ENCODE measurements around the gene TLR3. TPM values are rescaled to one million over a fixed set of nuclear protein-coding genes. Genes with fewer than 3 reads are reported as not detected.

Gene TLR3
- total and polyA plus RNA-seq, 2 donors (not counting 3 experiments of a cell fraction or from before 2014, with no cell fraction given), result 1.6 to 5.2 TPM

- H3K9me3 ChIP-seq (replicated peaks; ENCODE audit: control insufficient read depth, insufficient read depth, low read length), result no peaks in the 10 kb centered on the region
- ChIA-PET POLR2A (no interaction called here), CTCF (no interaction called here)
- dilution Hi-C loops (cut with MboI; ENCODE audit: extremely low pct_ligation_motif_present, low sequenced_read_pairs), result no loop called here
- intact Hi-C loops (cut with micrococcal nuclease), result no loop called here
- H3K36me3 ChIP-seq (ENCODE audit: control insufficient read depth in 2 of 2, extremely low read depth in 1 of 2, insufficient read depth in 2 of 2, low read length in 2 of 2), result no peaks in the 10 kb centered on the region
- H3K9me1 ChIP-seq (replicated peaks; ENCODE audit: control insufficient read depth, extremely low read depth, insufficient read depth, low read length), result no peaks in the 10 kb centered on the region
- H2AFZ ChIP-seq (ENCODE audit: low read depth, low read length), result no peak overlapping the region
- H3K27ac ChIP-seq (ENCODE audit: insufficient read depth, low read depth, low read length), result no peak overlapping the region
- TF ChIP-seq POLR2AphosphoS5 (IDR thresholded peaks at IDR 0.05; ENCODE audit: insufficient read depth, low read depth, low read length) (no peak), GATA2 (IDR thresholded peaks at IDR 0.05; ENCODE audit: insufficient read depth, insufficient read length, low read depth, low read length) (no peak), POLR2A (IDR thresholded peaks at IDR 0.05; ENCODE audit: low read depth, low read length) (no peak)
- H3K27me3 ChIP-seq (ENCODE audit: control insufficient read depth in 2 of 2, insufficient read depth in 2 of 2, low read length in 2 of 2), result peaks cover 17 to 21% of the 10 kb centered on the region in 2 experiments
- no peaks in the 10 kb centered on the region for H4K20me1 ChIP-seq (replicated peaks; ENCODE audit: control insufficient read depth, extremely low read depth, insufficient read depth, low read length)
- FAIRE-seq, result no peak
- no TSS peak for BruUV-seq (replicated peaks)
- DNase-seq (ENCODE audit: low read depth, low spot score), result no peak
- H3K9ac ChIP-seq (replicated peaks; ENCODE audit: extremely low read depth, insufficient read depth, low read length), result no peak overlapping the region
- no peaks in the 10 kb centered on the region for H3K79me2 ChIP-seq (ENCODE audit: control insufficient read depth, insufficient read depth, low read length)
- no peak overlapping the region for H3K4me2 ChIP-seq (ENCODE audit: insufficient read depth, low read length)
- no peak overlapping the region for H3K4me3 ChIP-seq (replicated peaks in 1 of 3; ENCODE audit: insufficient read depth in 1 of 3, low read depth in 1 of 3, low read length in 3 of 3)
- H3K4me1 ChIP-seq (ENCODE audit: control insufficient read depth, extremely low read depth, insufficient read depth, low read length), result peaks cover 3% of the 10 kb centered on the region
Measured at GRCh38 chr4:186109245-186109644, 40.3 kb downstream of the TLR3 start.

DNA sequence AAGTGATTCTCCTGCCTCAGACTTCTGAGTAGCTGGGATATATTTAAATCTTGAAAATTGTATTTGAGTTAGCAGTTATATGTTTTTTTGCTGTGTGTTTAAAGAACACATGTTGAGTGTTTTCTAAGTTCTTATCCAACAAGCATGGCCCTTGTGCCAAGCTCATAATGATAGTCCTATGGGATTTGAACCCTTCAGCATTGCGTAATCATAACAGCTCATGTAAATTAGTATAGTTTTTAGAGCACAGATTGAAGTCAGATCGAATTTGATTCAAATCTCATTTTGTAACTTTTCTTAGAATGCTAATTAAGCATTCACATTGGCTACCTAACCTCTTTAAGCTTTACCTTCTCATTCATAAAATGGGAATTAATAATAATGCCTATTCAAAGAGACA, 47.7 kb downstream of the TLR3 start:
- H4K20me1 ChIP-seq (replicated peaks; ENCODE audit: control insufficient read depth, extremely low read depth, insufficient read depth, low read length), result no peaks in the 10 kb centered on the region
- TF ChIP-seq POLR2AphosphoS5 (IDR thresholded peaks at IDR 0.05; ENCODE audit: insufficient read depth, low read depth, low read length) (no peak), FOS (IDR thresholded peaks at IDR 0.05; ENCODE audit: borderline replicate concordance, insufficient read depth, low read length) (no peak), EZH2 (IDR thresholded peaks at IDR 0.05; ENCODE audit: borderline replicate concordance, low read depth, low read length, severe bottlenecking) (no peak), MYC (IDR thresholded peaks at IDR 0.05; ENCODE audit: low read depth, low read length) (no peak), JUN (IDR thresholded peaks at IDR 0.05; ENCODE audit: borderline replicate concordance, insufficient read depth, insufficient read length, low read depth) (no peak), POLR2A (IDR thresholded peaks at IDR 0.05; ENCODE audit: low read depth, low read length) (no peak), CTCF (IDR thresholded peaks at IDR 0.05; ENCODE audit: extremely low read depth in 1 of 2, insufficient read depth in 1 of 2, low read depth in 1 of 2, low read length in 2 of 2) (no peak), GATA2 (IDR thresholded peaks at IDR 0.05; ENCODE audit: insufficient read depth, insufficient read length, low read depth, low read length) (no peak)
- TF ChIP-seq, protein P1, sequence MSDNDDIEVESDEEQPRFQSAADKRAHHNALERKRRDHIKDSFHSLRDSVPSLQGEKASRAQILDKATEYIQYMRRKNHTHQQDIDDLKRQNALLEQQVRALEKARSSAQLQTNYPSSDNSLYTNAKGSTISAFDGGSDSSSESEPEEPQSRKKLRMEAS (IDR thresholded peaks at IDR 0.05; ENCODE audit: insufficient read depth, insufficient read length), result no peak
- ChIA-PET POLR2A (no interaction called here), CTCF (interaction anchor here (0.7 to 2.6 kb wide), 4 partner anchors 18 to 1077 kb away, joined by 3 to 7 read pairs (median 4); no protein-coding TSS in a partner anchor)
- H3K9me1 ChIP-seq (replicated peaks; ENCODE audit: control insufficient read depth, extremely low read depth, insufficient read depth, low read length), result no peaks in the 10 kb centered on the region
- FAIRE-seq, result no peak
- H2AFZ ChIP-seq (ENCODE audit: low read depth, low read length), result no peak overlapping the region
- no peak overlapping the region for H3K4me3 ChIP-seq (replicated peaks in 1 of 3; ENCODE audit: insufficient read depth in 1 of 3, low read depth in 1 of 3, low read length in 3 of 3)
- no peaks in the 10 kb centered on the region for H3K27me3 ChIP-seq (ENCODE audit: control insufficient read depth in 2 of 2, insufficient read depth in 2 of 2, low read length in 2 of 2)
- H3K27ac ChIP-seq (ENCODE audit: insufficient read depth, low read depth, low read length), result no peak overlapping the region
- intact Hi-C loops (cut with micrococcal nuclease), result no loop called here
- dilution Hi-C loops (cut with MboI; ENCODE audit: extremely low pct_ligation_motif_present, low sequenced_read_pairs), result no loop called here
- H3K9ac ChIP-seq (replicated peaks; ENCODE audit: extremely low read depth, insufficient read depth, low read length), result no peak overlapping the region
- no TSS peak for BruUV-seq (replicated peaks)
- no peaks in the 10 kb centered on the region for H3K79me2 ChIP-seq (ENCODE audit: control insufficient read depth, insufficient read depth, low read length)
- H3K9me3 ChIP-seq (replicated peaks; ENCODE audit: control insufficient read depth, insufficient read depth, low read length), result no peaks in the 10 kb centered on the region
- no peak overlapping the region for H3K4me2 ChIP-seq (ENCODE audit: insufficient read depth, low read length)
- no peaks in the 10 kb centered on the region for H3K4me1 ChIP-seq (ENCODE audit: control insufficient read depth, extremely low read depth, insufficient read depth, low read length)
- no peak for DNase-seq (ENCODE audit: low read depth, low spot score)
- H3K36me3 ChIP-seq (ENCODE audit: control insufficient read depth in 2 of 2, extremely low read depth in 1 of 2, insufficient read depth in 2 of 2, low read length in 2 of 2), result no peaks in the 10 kb centered on the region
